ENCODE measurements around the gene RAD52. TPM values are rescaled to one million over a fixed set of nuclear protein-coding genes. Genes with fewer than 3 reads are reported as not detected.

RAD52 gene
- total and polyA plus RNA-seq, 2 experiments from 2014 or later = 6.6 to 13.4 TPM

DNA sequence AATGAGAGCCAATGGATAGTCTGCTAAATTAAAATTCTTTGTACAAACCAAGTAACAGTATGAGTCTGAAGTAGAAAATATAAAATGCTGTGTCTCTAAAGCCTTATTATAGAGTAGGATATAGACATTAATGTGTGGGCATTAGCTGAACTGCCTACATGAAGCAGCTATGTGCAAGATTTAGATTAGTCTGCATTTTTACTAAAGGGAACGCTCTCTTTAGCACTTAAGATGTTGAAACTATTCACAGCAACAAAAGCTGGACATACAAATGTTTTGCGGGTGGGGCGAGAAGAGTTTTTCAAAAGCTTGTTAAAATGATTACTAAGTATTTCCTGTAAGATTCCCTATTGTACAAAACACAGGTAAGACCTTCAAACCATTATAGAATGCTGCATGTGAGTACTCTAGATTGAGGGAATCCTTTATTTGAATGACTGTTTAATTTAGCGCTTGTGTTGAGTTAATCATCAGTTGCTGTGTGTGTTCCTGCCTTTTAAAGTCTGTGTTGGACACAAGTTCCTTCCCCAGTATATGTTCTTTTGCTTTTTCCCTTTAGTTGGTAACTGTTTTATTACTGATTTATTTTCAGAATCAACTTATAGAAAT, 87.1 kb downstream of the RAD52 start:
- Histone ChIP-seq H4K20me1 (ENCODE audit: insufficient read depth, poor library complexity, severe bottlenecking) (no peaks in the 10 kb centered on the region), H3K9me2 (replicated peaks; ENCODE audit: insufficient read depth) (no peaks in the 10 kb centered on the region), H3K4me2 (no peak overlapping the region), H3K27me3 (no peaks in the 10 kb centered on the region), H3K36me3 (replicated peaks; ENCODE audit: insufficient read depth, low read depth) (no peaks in the 10 kb centered on the region), H2AFZ (no peak overlapping the region), H3K79me2 (peaks cover 4% of the 10 kb centered on the region), H3K4me3 (no peak overlapping the region), H3K9me3 (ENCODE audit: low read depth) (no peaks in the 10 kb centered on the region), H3K27ac (no peak overlapping the region), H3K4me1 (ENCODE audit: insufficient read depth) (no peaks in the 10 kb centered on the region)
- DNase-seq (ENCODE audit: low spot score) = no peak
- TF ChIP-seq EZH2phosphoT487 (IDR thresholded peaks at IDR 0.05; ENCODE audit: low read depth, severe bottlenecking, unreplicated experiment) = no peak
- WGBS (ENCODE audit: low lambda C conversion rate, missing lambda C conversion rate) = 95% methylated on average over 4 of the region's 4 CpGs

Other genes with a start within 250 kb of the RAD52 start
- gene WNK1, start 197.1 kb downstream of the RAD52 start, total RNA-seq = 62.6 and 63.7 TPM in 2 replicates
- 51.2 and 58.5 TPM in 2 replicates for gene WNK1, start 197.1 kb downstream of the RAD52 start, polyA plus RNA-seq
- 23.8 and 29.7 TPM in 2 replicates for gene ERC1, start 41.5 kb upstream of the RAD52 start, total RNA-seq
- 18.4 and 25.3 TPM in 2 replicates for gene ERC1, start 41.5 kb upstream of the RAD52 start, polyA plus RNA-seq

All from hepatocyte (in vitro differentiated cells).